ENCODE results near the gene PSAP. TPM values are rescaled to one million over a fixed set of nuclear protein-coding genes. Genes with fewer than 3 reads are reported as not detected.
"Not testable (repeated sequence)": the region's sequence is repeated elsewhere in the genome, so short reads cannot be mapped to it uniquely, and the experiment has no call there.

The PSAP gene
- total RNA-seq, 1 experiment from 2014 or later = 397 TPM

DNA sequence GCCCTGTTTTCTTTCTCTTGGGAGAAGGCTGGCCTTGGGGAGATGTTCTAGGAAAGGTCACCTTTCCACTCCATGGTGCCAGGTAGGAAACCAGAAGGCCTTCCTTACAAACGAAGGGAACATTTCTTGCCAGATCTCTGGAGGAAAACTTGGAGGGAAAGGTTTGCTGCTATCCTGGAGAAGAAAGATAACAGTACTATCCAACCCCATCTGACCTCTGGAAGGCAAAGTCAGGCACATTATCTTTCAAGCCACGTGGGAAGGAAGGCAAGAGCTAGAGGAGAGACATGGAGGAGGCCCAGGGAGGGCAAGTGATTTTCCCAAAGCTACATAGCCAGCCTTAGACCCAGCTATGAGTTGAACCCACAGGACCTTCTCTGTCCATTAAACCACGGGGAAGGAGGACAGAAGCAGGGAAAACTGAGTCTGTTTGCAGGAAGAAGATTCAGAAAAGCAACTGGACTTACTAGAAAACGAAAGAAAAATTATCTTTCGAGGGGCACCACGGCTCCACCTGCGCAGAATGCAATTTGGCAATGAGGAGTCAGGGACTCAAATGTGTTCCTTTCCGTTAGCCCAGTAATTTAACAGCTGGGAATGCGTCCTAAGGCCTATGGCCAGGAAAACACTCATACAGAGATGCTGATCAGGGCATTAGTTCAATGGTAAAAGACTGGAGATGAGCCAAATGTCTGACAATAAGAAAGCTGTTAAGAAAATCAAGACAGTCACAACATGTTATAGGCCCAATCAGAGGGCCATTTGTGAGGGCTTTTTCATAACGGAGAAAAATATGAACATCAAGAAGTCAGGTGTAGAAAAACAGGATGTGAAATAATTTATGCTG, 32.0 kb upstream of the PSAP start:
- Mint-ChIP-seq H3K4me3 (no peak overlapping the region), H3K27me3 (ENCODE audit: low read depth) (peaks cover 11% of the 10 kb centered on the region), H3K4me1 (peaks cover 7% of the 10 kb centered on the region), H3K27ac (no peak overlapping the region), H3K9me3 (no peaks in the 10 kb centered on the region), H3K36me3 (no peaks in the 10 kb centered on the region)
- CTCF ChIA-PET = interaction anchor here (2.1 to 3.2 kb wide), 2 partner anchors 13 to 166 kb away, joined by 7 to 14 read pairs; no protein-coding TSS in a partner anchor
- TF ChIP-seq FOXK1 (CRISPR knock-in tag; IDR thresholded peaks at IDR 0.05) = no peak
- TF ChIP-seq, protein P1, sequence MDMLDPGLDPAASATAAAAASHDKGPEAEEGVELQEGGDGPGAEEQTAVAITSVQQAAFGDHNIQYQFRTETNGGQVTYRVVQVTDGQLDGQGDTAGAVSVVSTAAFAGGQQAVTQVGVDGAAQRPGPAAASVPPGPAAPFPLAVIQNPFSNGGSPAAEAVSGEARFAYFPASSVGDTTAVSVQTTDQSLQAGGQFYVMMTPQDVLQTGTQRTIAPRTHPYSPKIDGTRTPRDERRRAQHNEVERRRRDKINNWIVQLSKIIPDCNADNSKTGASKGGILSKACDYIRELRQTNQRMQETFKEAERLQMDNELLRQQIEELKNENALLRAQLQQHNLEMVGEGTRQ (CRISPR knock-in tag; IDR thresholded peaks at IDR 0.05) = no peak
- TF ChIP-seq, protein P2, sequence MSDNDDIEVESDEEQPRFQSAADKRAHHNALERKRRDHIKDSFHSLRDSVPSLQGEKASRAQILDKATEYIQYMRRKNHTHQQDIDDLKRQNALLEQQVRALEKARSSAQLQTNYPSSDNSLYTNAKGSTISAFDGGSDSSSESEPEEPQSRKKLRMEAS (CRISPR knock-in tag; IDR thresholded peaks at IDR 0.05) = no peak
- no peak for TF ChIP-seq JAZF1 (CRISPR knock-in tag; IDR thresholded peaks at IDR 0.05)
- TF ChIP-seq, protein P3, sequence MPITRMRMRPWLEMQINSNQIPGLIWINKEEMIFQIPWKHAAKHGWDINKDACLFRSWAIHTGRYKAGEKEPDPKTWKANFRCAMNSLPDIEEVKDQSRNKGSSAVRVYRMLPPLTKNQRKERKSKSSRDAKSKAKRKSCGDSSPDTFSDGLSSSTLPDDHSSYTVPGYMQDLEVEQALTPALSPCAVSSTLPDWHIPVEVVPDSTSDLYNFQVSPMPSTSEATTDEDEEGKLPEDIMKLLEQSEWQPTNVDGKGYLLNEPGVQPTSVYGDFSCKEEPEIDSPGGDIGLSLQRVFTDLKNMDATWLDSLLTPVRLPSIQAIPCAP (CRISPR knock-in tag; IDR thresholded peaks at IDR 0.05) = no peak
- DNase-seq (ENCODE audit: low spot score) = no peak
- ATAC-seq = no peak
- POLR2A ChIA-PET = no interaction called here

DNA sequence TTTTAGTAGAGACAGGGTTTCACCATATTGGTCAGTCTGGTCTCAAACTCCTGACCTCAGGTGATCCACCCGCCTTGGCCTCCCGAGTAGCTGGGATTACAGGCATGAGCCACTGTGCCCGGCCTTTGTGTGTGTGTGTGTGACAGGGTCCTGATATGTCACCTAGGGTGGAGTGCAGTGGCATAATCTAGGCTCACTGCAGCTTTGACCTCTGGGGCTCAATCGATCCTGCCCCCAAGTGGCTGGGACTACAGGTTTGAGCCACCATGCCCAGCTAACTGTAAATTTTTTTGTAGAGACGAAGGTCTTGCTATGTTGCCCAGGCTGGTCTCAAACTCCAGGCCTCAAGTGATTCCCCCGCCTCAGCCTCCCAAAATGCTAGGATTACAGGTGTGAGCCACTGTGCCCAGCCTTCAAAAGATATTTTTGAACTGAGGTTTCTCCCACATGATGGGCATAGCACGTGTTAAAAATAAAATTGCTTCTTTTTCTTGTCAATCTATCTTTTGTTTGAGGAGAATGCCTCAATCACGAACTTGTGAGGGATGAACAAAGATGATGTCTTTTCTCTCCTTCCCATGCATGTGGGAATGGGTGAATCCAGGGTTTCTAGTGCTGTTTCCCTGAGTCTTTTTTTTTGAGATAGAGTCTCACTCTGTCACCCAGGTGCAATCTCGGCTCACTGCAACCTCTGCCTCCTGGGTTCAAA, 30.8 kb upstream of the PSAP start:
- H3K36me3 Mint-ChIP-seq = no peaks in the 10 kb centered on the region
- no peaks in the 10 kb centered on the region for H3K9me3 Mint-ChIP-seq
- ATAC-seq (no peak), DNase-seq (ENCODE audit: low spot score) (no peak)
- H3K27me3 Mint-ChIP-seq (ENCODE audit: low read depth) = peaks cover 3% of the 10 kb centered on the region; the same call in 1 of the 2 replicates
- H3K4me1 Mint-ChIP-seq = peaks cover 10% of the 10 kb centered on the region
- ChIA-PET CTCF (interaction anchor here (2.1 to 2.4 kb wide), 2 partner anchors 15 to 167 kb away, joined by 7 to 14 read pairs; no protein-coding TSS in a partner anchor), POLR2A (no interaction called here)
- H3K4me3 Mint-ChIP-seq = no peak overlapping the region
- no peak overlapping the region for H3K27ac Mint-ChIP-seq
- no peak for TF ChIP-seq IRF2 (CRISPR knock-in tag; IDR thresholded peaks at IDR 0.05; ENCODE audit: borderline replicate concordance, low read depth)

DNA sequence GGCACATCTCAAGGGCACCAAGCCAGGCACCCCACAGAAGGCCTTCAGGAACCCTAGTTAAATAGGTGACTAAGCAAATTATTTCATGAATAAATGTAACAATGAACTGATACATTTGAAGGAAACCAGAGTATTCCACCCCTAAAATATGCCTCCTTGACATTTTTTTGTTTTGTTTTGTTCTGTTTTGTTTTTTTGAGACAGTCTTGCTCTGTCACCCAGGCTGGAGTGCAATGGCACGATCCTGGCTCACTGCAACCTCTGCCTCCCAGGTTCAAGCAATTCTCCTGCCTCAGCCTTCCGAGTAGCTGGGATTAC, 30.2 kb upstream of the PSAP start:
- H3K27ac Mint-ChIP-seq; H3K4me3 Mint-ChIP-seq; POLR2A ChIA-PET; H3K36me3 Mint-ChIP-seq; DNase-seq (ENCODE audit: low spot score); H3K27me3 Mint-ChIP-seq (ENCODE audit: low read depth); H3K9me3 Mint-ChIP-seq; ATAC-seq; H3K4me1 Mint-ChIP-seq: not testable (repeated sequence)
- CTCF ChIA-PET = interaction anchor here (2.4 kb wide), 1 partner anchor 15 kb away, joined by 14 read pairs; no protein-coding TSS in a partner anchor

DNA sequence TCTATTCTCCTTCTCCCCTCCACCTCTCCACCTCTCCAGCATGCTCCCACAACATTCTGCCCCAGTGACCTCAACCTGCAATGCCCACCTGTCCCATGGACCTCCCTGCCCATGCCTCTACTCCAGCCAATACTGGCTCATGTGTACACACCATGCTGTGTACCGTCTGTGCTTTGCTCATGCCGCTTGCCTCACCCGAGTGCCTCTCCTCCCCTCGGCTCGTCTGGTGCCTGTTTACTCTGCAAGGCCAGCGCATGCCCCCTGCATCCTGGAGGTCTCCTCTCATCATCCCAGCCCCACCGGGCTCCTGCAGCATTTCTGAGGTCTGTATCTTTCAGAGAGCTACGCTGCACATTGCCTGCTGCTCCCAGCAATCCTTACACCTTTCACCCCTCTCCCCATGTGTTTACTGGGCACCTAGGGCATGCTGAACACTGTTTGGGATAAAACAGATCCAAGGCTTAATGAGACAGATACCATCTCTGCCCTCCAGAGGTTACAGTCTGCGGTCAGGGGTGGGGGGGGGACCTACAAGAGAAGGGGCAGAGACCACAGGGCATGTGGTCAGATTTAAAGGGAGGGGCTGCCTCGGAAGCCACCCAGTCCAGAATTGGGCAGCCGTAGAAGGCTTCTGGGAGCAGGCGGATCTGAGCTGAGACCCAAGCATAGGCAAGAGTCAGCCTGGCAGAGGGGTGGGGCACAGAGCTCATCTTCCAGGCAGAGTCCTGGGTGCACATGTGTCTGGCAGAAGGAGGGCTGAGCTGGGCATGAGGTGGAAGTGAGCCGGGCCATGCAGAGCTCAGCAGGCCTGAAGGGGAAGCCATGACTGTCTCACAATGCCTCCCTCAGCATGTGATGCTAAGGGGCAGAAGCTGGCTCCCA, 29.6 kb upstream of the PSAP start:
- Mint-ChIP-seq H3K4me1 (peaks cover 10% of the 10 kb centered on the region), H3K36me3 (peaks cover 4% of the 10 kb centered on the region; the same call in 1 of the 2 replicates), H3K27me3 (ENCODE audit: low read depth) (no peaks in the 10 kb centered on the region), H3K27ac (no peak overlapping the region), H3K9me3 (no peaks in the 10 kb centered on the region; the same call in 1 of the 2 replicates), H3K4me3 (no peak overlapping the region)
- ATAC-seq (no peak), DNase-seq (ENCODE audit: low spot score) (no peak)
- CTCF ChIA-PET = interaction anchor here (2.4 kb wide), 1 partner anchor 16 kb away, joined by 14 read pairs; no protein-coding TSS in a partner anchor
- TF ChIP-seq, protein P4, sequence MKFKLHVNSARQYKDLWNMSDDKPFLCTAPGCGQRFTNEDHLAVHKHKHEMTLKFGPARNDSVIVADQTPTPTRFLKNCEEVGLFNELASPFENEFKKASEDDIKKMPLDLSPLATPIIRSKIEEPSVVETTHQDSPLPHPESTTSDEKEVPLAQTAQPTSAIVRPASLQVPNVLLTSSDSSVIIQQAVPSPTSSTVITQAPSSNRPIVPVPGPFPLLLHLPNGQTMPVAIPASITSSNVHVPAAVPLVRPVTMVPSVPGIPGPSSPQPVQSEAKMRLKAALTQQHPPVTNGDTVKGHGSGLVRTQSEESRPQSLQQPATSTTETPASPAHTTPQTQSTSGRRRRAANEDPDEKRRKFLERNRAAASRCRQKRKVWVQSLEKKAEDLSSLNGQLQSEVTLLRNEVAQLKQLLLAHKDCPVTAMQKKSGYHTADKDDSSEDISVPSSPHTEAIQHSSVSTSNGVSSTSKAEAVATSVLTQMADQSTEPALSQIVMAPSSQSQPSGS (CRISPR knock-in tag; IDR thresholded peaks at IDR 0.05; ENCODE audit: borderline replicate concordance, low read depth) = no peak
- TF ChIP-seq OVOL2 (CRISPR knock-in tag; IDR thresholded peaks at IDR 0.05; ENCODE audit: borderline replicate concordance) = no peak
- TF ChIP-seq TP53 (CRISPR knock-in tag; IDR thresholded peaks at IDR 0.05) = no peak
- TF ChIP-seq, protein P5, sequence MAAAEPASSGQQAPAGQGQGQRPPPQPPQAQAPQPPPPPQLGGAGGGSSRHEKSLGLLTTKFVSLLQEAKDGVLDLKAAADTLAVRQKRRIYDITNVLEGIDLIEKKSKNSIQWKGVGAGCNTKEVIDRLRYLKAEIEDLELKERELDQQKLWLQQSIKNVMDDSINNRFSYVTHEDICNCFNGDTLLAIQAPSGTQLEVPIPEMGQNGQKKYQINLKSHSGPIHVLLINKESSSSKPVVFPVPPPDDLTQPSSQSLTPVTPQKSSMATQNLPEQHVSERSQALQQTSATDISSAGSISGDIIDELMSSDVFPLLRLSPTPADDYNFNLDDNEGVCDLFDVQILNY (CRISPR knock-in tag; IDR thresholded peaks at IDR 0.05) = no peak
- TF ChIP-seq NR2C2 (CRISPR knock-in tag; IDR thresholded peaks at IDR 0.05) = no peak
- TF ChIP-seq, protein P6, sequence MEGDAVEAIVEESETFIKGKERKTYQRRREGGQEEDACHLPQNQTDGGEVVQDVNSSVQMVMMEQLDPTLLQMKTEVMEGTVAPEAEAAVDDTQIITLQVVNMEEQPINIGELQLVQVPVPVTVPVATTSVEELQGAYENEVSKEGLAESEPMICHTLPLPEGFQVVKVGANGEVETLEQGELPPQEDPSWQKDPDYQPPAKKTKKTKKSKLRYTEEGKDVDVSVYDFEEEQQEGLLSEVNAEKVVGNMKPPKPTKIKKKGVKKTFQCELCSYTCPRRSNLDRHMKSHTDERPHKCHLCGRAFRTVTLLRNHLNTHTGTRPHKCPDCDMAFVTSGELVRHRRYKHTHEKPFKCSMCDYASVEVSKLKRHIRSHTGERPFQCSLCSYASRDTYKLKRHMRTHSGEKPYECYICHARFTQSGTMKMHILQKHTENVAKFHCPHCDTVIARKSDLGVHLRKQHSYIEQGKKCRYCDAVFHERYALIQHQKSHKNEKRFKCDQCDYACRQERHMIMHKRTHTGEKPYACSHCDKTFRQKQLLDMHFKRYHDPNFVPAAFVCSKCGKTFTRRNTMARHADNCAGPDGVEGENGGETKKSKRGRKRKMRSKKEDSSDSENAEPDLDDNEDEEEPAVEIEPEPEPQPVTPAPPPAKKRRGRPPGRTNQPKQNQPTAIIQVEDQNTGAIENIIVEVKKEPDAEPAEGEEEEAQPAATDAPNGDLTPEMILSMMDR (IDR thresholded peaks at IDR 0.05) = no peak
- POLR2A ChIA-PET = no interaction called here
